Activated T-helper 17 cell treated with anti-CD3 and anti-CD28 coated beads, Interleukin-2, amount 50 U/mL, for 72 hours (primary cell): ENCODE results near the gene COPS4. TPM values are rescaled to one million over a fixed set of nuclear protein-coding genes. Genes with fewer than 3 reads are reported as not detected.
A peak's percentile ranks its signal among the peaks of the same experiment; 100 is the strongest.
"Not testable (repeated sequence)": the region's sequence is repeated elsewhere in the genome, so short reads cannot be mapped to it uniquely, and the experiment has no call there.

ENCODE experiments used
- ATAC-seq: fragments of 150-1000 bp; cut with Tn5 transposase; replicated peaks from 2 replicates; pipeline ENCODE4 v1.10.0; 2021; ENCODE audit warnings: mild to moderate bottlenecking, moderate library complexity
- H3K27ac Mint-ChIP-seq: one replicate; pipeline ENCODE4 v1.8.0; 2022; ENCODE audit warnings: mixed read lengths
- H3K27me3 Mint-ChIP-seq: one replicate; pipeline ENCODE4 v1.8.0; 2022; ENCODE audit warnings: mixed read lengths
- H3K36me3 Mint-ChIP-seq: one replicate; pipeline ENCODE4 v1.8.0; 2022; ENCODE audit warnings: low read depth, mild to moderate bottlenecking, mixed read lengths
- H3K4me1 Mint-ChIP-seq: one replicate; pipeline ENCODE4 v1.8.0; 2022; ENCODE audit warnings: mixed read lengths
- H3K4me3 Mint-ChIP-seq: one replicate; pipeline ENCODE4 v1.8.0; 2022; ENCODE audit warnings: mild to moderate bottlenecking, mixed read lengths
- H3K9me3 Mint-ChIP-seq: one replicate; pipeline ENCODE4 v1.8.0; 2022; ENCODE audit warnings: mixed read lengths
- total RNA-seq, 2 donors: library from RNA; stranded (reverse); gene quantifications; one replicate each; pipeline ENCODE4 v1.2.3, GENCODE V29; 2022

COPS4 gene
- total RNA-seq, 2 donors from 2014 or later = 18.6 to 24.4 TPM

DNA sequence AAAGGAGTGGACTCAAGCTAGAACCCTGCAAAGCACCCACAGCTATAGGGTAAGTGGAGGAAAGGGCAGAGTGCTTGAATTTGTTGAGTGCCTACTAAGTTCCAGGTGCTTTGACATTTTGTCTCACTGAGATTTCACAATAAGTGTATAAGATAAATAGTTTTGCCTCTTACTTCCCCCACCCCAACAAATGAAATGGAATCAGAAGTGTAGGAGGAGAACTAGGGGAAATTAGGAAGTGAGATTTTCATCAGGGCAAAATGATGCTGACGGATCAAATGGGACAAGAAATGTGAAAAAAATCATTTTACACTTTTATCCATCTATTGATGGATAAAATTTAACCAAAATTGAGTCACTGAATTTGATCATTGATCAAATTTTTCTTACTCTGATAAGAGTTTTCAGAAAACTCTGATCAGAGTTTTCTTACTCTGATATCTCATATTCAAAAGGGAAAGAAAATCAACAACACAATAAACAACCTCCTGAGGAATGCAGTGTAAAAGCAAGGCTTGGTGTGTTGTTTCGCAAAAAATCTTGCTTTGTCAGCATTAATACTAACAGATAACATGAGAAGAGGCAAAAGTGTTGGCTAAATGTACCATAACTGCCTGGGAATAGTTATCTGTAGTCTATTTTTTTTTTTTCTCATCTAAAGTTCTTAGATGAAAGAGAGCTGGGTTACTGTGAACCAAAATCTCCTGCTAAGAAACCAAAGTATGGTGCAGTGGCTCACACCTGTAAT lies 54.6 kb downstream of the COPS4 start:
- no peak overlapping the region for H3K4me3 Mint-ChIP-seq
- H3K27ac Mint-ChIP-seq = no peak overlapping the region
- H3K9me3 Mint-ChIP-seq = no peaks in the 10 kb centered on the region
- no peaks in the 10 kb centered on the region for H3K27me3 Mint-ChIP-seq
- ATAC-seq = no peak
- H3K4me1 Mint-ChIP-seq = peaks cover 10% of the 10 kb centered on the region
- H3K36me3 Mint-ChIP-seq = peaks cover 83% of the 10 kb centered on the region

- no peak for ATAC-seq
- Mint-ChIP-seq H3K4me1 (peaks cover 21% of the 10 kb centered on the region), H3K36me3 (peaks cover 100% of the 10 kb centered on the region), H3K4me3 (no peak overlapping the region), H3K27ac (peak overlapping the region; percentile 3), H3K9me3 (no peaks in the 10 kb centered on the region), H3K27me3 (no peaks in the 10 kb centered on the region)
Observed at GRCh38 chr4:83093060-83093640, 58.2 kb downstream of the COPS4 start.

DNA sequence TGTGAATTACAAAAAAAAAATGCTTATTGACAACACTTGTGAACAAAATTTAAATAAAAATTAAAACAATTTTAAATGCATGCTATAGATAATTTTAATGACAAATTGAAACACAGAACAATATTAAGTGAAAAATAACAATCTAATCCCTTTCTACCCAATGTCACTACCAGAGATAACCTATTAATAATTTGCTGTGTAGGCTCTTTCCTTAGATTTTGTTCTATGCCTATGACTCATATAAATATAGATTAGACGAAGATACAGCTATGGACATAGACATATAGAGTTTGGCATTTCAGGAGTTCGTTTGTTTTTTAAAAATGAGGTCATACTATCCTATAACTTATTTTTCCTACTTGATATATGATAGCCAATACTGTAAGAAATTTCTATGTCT lies 61.4 kb downstream of the COPS4 start:
- H3K27ac Mint-ChIP-seq = no peak overlapping the region
- H3K4me3 Mint-ChIP-seq = no peak overlapping the region
- H3K27me3 Mint-ChIP-seq = no peaks in the 10 kb centered on the region
- peaks cover 31% of the 10 kb centered on the region for H3K4me1 Mint-ChIP-seq
- no peak for ATAC-seq
- no peaks in the 10 kb centered on the region for H3K9me3 Mint-ChIP-seq
- peaks cover 99% of the 10 kb centered on the region for H3K36me3 Mint-ChIP-seq

DNA sequence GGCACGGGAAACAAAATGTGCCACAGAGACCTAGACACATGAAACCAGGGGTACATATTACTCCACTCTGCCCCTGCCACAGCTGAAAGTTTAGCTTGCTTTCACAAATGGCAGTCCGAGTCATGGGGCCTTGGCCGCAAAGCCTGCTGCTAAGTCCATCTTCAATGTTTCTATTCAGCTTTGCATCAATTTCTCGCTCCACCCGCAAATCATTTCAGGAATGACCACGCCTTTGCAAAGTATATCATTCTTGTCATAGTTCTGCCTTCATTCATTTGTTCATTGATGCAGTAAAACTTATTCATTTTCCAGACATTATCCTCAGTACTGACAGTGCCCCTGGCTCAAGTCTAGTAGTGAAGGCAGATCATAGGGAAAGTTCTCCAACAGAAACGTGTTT lies 70.0 kb downstream of the COPS4 start:
- H3K9me3 Mint-ChIP-seq = no peaks in the 10 kb centered on the region
- H3K4me1 Mint-ChIP-seq = peaks cover 27% of the 10 kb centered on the region
- H3K27me3 Mint-ChIP-seq = no peaks in the 10 kb centered on the region
- no peak overlapping the region for H3K4me3 Mint-ChIP-seq
- H3K27ac Mint-ChIP-seq = no peak overlapping the region
- no peak for ATAC-seq
- peaks cover 75% of the 10 kb centered on the region for H3K36me3 Mint-ChIP-seq

DNA sequence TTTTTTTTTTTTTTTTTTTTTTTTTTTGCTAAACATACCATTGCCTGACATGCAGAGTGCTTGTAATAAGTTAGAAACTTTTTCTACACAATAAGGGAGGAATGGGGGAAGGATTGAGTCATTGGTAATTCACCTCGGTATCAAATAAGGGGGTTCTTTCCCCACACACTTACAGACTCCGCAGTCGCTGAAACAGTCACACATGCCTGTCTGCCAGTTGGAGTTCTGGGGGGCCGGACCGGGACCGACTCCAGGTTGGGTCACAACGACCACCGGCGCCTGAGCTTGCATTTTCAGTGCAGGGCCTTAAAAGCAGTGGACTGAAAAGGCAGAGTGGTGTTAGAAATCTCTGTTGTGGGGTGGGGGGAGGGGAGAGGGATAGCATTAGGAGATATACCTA lies 72.6 kb downstream of the COPS4 start:
- Mint-ChIP-seq H3K27me3 (no peaks in the 10 kb centered on the region), H3K9me3 (no peaks in the 10 kb centered on the region), H3K36me3 (peaks cover 49% of the 10 kb centered on the region), H3K4me1 (peaks cover 8% of the 10 kb centered on the region), H3K27ac (no peak overlapping the region), H3K4me3 (peak overlapping the region; percentile 84)
- ATAC-seq = peak; percentile 11

DNA sequence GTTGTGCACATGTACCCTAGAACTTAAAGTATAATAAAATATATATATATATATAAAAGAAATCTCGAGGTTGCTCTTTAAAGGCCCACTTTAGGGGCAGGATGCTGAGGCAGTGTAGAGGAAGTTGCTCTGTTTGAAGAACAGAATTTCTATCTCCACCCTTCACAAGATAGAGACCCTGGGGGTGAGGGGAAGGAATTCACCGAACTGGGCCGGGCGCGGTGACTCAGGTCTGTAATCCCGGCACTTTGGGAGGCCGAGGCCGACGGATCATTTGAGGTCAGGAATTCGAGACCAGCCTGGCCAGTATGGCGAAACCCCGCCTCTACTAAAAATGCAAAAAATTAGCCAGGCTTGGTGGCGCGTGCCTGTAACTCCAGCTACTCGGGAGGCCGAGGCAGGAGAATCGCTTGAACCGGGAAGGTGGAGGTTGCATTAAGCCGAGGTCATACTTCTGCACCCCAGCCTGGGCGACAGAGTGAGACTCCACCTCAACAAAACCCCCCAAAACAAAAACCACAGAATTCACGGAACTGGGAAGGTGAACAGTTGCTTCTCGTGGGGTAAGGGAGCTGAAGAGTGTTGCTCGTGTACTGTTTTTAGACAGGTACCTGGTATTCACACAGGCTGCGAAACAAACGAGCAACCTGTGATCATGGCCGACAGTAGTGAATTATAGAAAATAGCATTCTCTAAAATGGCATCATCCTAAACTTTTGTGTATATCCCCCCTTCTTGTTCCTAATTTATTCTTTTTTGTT lies 73.3 kb downstream of the COPS4 start:
- Mint-ChIP-seq H3K36me3 (peaks cover 44% of the 10 kb centered on the region), H3K9me3 (no peaks in the 10 kb centered on the region)

GRCh38 chr4:83109480-83110222 lies 74.7 kb downstream of the COPS4 start:
- H3K27me3 Mint-ChIP-seq = no peaks in the 10 kb centered on the region
- no peaks in the 10 kb centered on the region for H3K9me3 Mint-ChIP-seq
- H3K27ac Mint-ChIP-seq = peak overlapping the region; percentile 86
- ATAC-seq = peak; percentile 53
- H3K36me3 Mint-ChIP-seq = peaks cover 33% of the 10 kb centered on the region
- peaks cover 3% of the 10 kb centered on the region for H3K4me1 Mint-ChIP-seq
- peak overlapping the region; percentile 84 for H3K4me3 Mint-ChIP-seq

More for the DNA sequence above, 73.3 kb downstream of the COPS4 start:
- no peaks in the 10 kb centered on the region for H3K27me3 Mint-ChIP-seq
- peak overlapping the region; percentile 41 for H3K27ac Mint-ChIP-seq
- H3K4me3 Mint-ChIP-seq = peak overlapping the region; percentile 84
- ATAC-seq = no peak
- H3K4me1 Mint-ChIP-seq = peaks cover 8% of the 10 kb centered on the region

DNA sequence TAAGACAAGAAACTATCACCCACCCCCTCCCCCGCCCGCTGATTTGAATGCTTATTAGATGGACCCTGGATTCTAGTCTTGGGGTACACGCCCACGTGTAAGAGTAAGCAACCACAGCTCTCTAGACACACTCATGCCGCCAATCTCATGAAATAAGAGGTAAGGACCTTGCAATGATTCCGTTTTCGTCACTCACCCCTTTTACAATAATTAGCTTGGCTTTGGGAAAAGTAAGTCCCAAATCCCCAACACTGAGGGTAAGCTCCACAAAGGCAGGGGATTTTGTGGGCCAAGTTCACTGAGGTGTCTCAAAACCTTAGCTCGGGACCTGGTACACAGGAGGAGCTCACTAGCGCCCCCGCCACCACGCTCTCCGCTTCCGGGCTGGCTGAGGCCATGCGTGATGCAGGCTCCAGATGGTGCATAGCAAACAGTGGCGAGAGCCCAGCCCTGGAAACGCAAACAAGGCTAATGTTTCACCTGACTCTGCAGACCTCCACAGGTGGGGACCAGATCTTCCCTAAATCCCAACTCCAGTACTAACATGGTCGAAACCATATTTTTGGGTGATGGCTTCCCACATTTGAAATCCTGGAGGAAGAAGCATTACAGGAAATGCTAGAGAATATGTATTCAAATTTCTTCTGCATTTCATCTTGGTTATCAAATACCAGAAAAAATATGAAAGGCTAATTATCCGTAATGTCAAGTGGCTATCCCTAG lies 75.4 kb downstream of the COPS4 start:
- peak overlapping the region; percentile 84 for H3K4me3 Mint-ChIP-seq
- no peaks in the 10 kb centered on the region for H3K9me3 Mint-ChIP-seq
- ATAC-seq = peak; percentile 83
- H3K36me3 Mint-ChIP-seq = peaks cover 25% of the 10 kb centered on the region
- peaks cover 1% of the 10 kb centered on the region for H3K4me1 Mint-ChIP-seq
- H3K27me3 Mint-ChIP-seq = no peaks in the 10 kb centered on the region
- H3K27ac Mint-ChIP-seq = peak overlapping the region; percentile 86

- H3K4me1 Mint-ChIP-seq = no peaks in the 10 kb centered on the region
- H3K27ac Mint-ChIP-seq = peak overlapping the region; percentile 86
- no peaks in the 10 kb centered on the region for H3K27me3 Mint-ChIP-seq
- H3K9me3 Mint-ChIP-seq = no peaks in the 10 kb centered on the region
- H3K4me3 Mint-ChIP-seq = peak overlapping the region; percentile 84
- H3K36me3 Mint-ChIP-seq = peaks cover 20% of the 10 kb centered on the region
- ATAC-seq = no peak
Observed at GRCh38 chr4:83110970-83111750, 76.2 kb downstream of the COPS4 start.

- H3K9me3 Mint-ChIP-seq, H3K27me3 Mint-ChIP-seq, H3K4me1 Mint-ChIP-seq, ATAC-seq: not testable (repeated sequence)
- Mint-ChIP-seq H3K36me3 (peaks cover 15% of the 10 kb centered on the region), H3K27ac (peak overlapping the region; percentile 61), H3K4me3 (peak overlapping the region; percentile 84)
Observed at GRCh38 chr4:83111751-83112141, 76.8 kb downstream of the COPS4 start.

DNA sequence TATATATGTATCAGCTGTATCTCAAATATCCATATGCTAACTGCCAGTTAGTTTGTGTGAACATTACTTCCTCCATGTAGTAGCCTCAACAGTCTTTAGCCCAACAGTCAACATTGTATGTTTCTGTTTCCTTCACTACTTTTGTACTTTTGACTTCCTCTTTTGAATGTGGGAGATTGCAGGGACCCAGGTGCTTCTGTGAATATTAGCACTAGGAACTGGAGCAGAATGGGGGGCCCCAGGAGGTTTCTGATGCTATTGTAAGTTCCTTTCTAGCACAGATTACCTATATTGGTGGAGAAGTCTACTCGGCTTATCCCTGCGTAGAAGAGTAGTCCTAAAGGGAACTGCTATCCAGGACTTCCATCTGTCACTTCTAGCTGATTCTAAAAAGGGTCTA lies 77.2 kb downstream of the COPS4 start:
- ATAC-seq = no peak
- H3K9me3 Mint-ChIP-seq = no peaks in the 10 kb centered on the region
- H3K4me3 Mint-ChIP-seq = peak overlapping the region; percentile 84
- H3K27me3 Mint-ChIP-seq = no peaks in the 10 kb centered on the region
- H3K27ac Mint-ChIP-seq = peak overlapping the region; percentile 61
- H3K36me3 Mint-ChIP-seq = peaks cover 13% of the 10 kb centered on the region
- H3K4me1 Mint-ChIP-seq = no peaks in the 10 kb centered on the region

GRCh38 chr4:83112678-83113428 lies 77.9 kb downstream of the COPS4 start:
- Mint-ChIP-seq H3K27me3 (no peaks in the 10 kb centered on the region), H3K27ac (peak overlapping the region; percentile 61), H3K9me3 (no peaks in the 10 kb centered on the region), H3K4me1 (no peaks in the 10 kb centered on the region), H3K4me3 (peak overlapping the region; percentile 84), H3K36me3 (peaks cover 13% of the 10 kb centered on the region)
- ATAC-seq = peak; percentile 16

- Mint-ChIP-seq H3K27me3 (no peaks in the 10 kb centered on the region), H3K4me3 (peak overlapping the region; percentile 84), H3K4me1 (no peaks in the 10 kb centered on the region), H3K36me3 (peaks cover 13% of the 10 kb centered on the region), H3K27ac (peak overlapping the region; percentile 61), H3K9me3 (no peaks in the 10 kb centered on the region)
- ATAC-seq = no peak
Observed at GRCh38 chr4:83113429-83113786, 78.4 kb downstream of the COPS4 start.
